ENCODE results near the gene AK5. TPM values are rescaled to one million over a fixed set of nuclear protein-coding genes. Genes with fewer than 3 reads are reported as not detected.
"Not testable (repeated sequence)": the region's sequence is repeated elsewhere in the genome, so short reads cannot be mapped to it uniquely, and the experiment has no call there.

AK5 gene
- total RNA-seq, 1 donor from 2014 or later: 1.8 TPM

DNA sequence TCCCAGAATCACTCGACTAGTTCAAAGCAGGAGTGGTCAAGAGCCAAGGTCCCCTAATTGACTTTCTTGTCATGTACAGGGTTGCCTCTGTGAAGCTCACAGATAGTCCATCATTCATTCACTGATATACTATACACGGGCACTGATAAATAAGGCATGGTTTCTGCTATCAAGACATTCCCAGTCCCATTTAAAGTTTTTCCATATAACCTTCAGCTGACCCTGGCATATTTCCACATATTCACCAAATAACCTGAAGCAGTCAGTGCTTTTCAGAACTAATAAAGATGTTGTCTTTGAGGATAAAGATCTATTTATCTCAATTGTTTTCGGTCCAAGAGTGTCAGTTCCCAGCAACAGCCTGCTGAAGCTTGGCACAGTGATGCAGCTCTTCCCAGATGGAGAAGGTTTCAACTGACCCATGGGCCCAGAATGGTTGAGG lies 227.3 kb downstream of the AK5 start:
- no peaks in the 10 kb centered on the region for H3K36me3 ChIP-seq (ENCODE audit: control insufficient read depth, insufficient read depth, low read length)
- TF ChIP-seq, protein P1, sequence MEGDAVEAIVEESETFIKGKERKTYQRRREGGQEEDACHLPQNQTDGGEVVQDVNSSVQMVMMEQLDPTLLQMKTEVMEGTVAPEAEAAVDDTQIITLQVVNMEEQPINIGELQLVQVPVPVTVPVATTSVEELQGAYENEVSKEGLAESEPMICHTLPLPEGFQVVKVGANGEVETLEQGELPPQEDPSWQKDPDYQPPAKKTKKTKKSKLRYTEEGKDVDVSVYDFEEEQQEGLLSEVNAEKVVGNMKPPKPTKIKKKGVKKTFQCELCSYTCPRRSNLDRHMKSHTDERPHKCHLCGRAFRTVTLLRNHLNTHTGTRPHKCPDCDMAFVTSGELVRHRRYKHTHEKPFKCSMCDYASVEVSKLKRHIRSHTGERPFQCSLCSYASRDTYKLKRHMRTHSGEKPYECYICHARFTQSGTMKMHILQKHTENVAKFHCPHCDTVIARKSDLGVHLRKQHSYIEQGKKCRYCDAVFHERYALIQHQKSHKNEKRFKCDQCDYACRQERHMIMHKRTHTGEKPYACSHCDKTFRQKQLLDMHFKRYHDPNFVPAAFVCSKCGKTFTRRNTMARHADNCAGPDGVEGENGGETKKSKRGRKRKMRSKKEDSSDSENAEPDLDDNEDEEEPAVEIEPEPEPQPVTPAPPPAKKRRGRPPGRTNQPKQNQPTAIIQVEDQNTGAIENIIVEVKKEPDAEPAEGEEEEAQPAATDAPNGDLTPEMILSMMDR (IDR thresholded peaks at IDR 0.05; ENCODE audit: insufficient read depth, low read length, poor library complexity, severe bottlenecking): no peak
- DNase-seq (ENCODE audit: low read depth): no peak
- H3K27me3 ChIP-seq (ENCODE audit: control insufficient read depth, insufficient read depth, low read length): no peaks in the 10 kb centered on the region
- no peak overlapping the region for H3K4me3 ChIP-seq (ENCODE audit: low read depth, low read length)

DNA sequence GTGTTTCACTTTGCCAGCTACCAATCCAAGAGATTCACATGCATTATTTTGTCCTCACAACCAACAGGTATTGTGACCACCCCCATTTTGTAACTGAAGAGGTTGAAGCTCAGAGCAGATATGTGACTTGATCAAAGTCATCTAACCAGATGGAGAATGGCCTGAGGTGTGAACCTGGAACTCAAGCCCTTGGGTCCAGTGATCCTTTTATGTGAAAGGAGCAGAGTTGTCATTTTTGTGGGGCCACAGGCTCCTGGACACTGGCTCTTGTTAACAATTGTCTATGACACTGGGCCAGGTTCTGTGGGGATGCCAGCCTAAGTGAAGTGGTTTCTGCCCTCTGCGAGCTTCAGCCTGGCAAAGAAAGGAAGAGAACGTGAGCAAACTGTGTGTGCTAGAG lies 228.1 kb downstream of the AK5 start:
- Histone ChIP-seq H3K36me3 (ENCODE audit: control insufficient read depth, insufficient read depth, low read length) (no peaks in the 10 kb centered on the region), H3K27me3 (ENCODE audit: control insufficient read depth, insufficient read depth, low read length) (no peaks in the 10 kb centered on the region), H3K4me3 (ENCODE audit: low read depth, low read length) (no peak overlapping the region)
- TF ChIP-seq, protein P1 (IDR thresholded peaks at IDR 0.05; ENCODE audit: insufficient read depth, low read length, poor library complexity, severe bottlenecking): no peak
- DNase-seq (ENCODE audit: low read depth): no peak

DNA sequence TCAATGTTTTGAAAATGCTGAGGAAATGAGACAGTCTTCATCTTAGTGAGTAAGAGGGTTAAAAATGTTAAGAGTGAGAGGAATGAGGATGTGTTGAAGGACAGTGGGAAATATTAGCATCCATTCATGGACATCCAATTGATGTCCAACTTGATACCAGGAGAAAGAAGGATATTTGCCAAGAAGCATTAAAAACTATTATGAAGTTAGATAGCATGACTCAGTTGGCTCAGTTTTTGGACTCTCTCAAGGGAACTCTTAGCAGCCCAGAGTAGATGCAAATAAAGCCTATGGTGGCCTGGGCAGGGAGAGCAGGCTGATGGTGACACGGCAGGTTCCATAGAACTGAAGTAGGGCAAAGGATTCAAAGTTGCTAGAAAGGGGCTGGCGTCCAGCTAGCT lies 229.6 kb downstream of the AK5 start:
- TF ChIP-seq, protein P1 (IDR thresholded peaks at IDR 0.05; ENCODE audit: insufficient read depth, low read length, poor library complexity, severe bottlenecking): no peak
- Histone ChIP-seq H3K27me3 (ENCODE audit: control insufficient read depth, insufficient read depth, low read length) (no peaks in the 10 kb centered on the region), H3K4me3 (ENCODE audit: low read depth, low read length) (no peak overlapping the region), H3K36me3 (ENCODE audit: control insufficient read depth, insufficient read depth, low read length) (no peaks in the 10 kb centered on the region)
- no peak for DNase-seq (ENCODE audit: low read depth)

DNA sequence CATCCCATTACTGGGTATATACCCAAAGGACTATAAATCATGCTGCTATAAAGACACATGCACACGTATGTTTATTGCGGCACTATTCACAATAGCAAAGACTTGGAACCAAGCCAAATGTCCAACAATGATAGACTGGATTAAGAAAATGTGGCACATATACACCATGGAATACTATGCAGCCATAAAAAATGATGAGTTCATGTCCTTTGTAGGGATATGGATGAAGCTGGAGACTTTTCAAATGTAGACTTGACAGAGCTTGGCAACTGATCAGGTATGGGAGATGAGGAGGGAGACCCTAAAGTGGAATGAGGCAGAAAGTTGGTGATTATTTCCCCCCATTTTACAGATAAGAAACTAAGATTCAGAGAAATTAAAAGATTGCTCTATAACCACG lies 230.8 kb downstream of the AK5 start:
- H3K4me3 ChIP-seq (ENCODE audit: low read depth, low read length); DNase-seq (ENCODE audit: low read depth); H3K36me3 ChIP-seq (ENCODE audit: control insufficient read depth, insufficient read depth, low read length); H3K27me3 ChIP-seq (ENCODE audit: control insufficient read depth, insufficient read depth, low read length): not testable (repeated sequence)

DNA sequence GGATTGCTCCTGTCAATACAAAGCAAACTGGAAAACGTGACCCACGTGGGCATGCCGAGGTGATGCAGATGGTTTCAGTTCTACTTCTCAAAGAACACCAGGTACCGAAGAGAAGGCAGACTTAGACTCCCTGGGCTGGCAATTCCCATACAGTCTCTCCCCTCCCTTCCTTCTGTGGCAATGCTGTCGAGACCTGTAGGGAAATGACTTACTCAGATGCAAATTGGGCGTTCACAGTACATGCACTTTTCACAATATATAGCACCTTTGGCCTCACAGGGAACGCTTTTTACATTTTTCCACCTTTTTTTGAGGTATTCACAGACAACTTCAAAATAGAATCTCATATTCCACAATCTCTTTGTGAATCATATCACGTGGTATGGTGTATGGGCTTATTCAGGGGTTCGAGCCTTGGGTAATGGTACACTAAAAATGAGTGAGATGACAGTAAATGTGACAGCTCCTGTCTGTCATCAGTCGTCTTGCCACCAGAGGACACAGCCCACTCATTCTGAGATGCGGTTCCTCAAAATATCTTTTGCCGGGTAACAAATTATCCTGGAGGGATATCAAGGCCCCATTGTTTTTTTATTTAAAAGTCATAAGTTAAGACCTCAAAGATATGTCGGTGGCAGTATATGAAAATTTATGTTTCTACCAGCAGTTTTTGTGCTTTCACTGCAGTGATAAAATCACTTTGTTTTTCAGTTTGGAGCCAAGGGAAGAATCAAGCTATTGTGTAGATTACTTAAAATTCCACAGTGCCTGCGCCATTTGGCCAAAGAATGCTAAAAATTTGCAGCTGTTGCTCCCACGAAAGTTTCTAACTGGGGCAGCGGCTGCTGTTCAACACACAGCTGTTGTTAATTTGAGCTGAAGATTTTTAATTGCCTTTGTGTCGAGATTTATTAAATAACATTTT lies 232.3 kb downstream of the AK5 start:
- DNase-seq (ENCODE audit: low read depth): no peak
- H3K27me3 ChIP-seq (ENCODE audit: control insufficient read depth, insufficient read depth, low read length): no peaks in the 10 kb centered on the region
- TF ChIP-seq, protein P1 (IDR thresholded peaks at IDR 0.05; ENCODE audit: insufficient read depth, low read length, poor library complexity, severe bottlenecking): no peak
- H3K36me3 ChIP-seq (ENCODE audit: control insufficient read depth, insufficient read depth, low read length): no peaks in the 10 kb centered on the region
- H3K4me3 ChIP-seq (ENCODE audit: low read depth, low read length): no peak overlapping the region

DNA sequence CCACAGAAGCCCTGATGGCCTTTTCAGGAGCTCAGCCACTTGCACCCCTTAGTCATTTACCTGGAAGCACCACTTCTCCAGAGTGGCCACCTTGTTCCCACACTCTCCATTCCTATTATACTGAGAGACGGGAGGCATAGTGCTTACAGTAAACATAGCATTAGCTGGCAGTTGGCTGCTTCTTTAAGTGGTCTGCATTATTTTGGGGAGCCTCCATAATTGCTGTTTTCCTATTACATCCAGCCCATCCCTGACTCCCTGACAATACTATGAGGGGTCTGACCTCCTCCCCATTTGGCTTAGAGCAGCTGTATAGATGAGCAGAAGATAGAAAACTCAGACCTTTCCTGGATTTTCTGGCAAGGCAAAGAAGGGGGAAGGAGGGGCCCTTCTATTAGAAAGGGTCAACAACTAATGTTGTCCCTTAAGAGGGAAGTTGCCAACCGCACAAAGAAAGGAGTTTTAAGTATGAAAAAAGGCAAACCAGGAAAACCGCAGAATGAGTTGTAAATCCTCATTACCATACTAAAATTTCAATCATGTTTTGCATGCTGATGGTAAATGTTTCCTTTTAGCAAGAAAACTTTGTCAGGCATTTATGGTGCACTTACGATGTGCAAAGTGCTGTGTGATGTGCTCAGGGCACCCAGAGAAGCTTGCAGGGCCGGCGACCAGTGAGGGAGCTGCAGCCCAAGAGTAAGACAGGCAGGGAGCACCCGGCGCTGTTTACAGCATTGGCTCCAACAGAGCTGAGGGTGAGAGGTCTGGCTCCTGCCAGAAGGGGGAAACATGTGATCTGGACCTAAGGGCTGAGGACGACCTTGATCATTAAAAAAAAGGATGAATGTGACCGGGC lies 233.3 kb downstream of the AK5 start:
- DNase-seq (ENCODE audit: low read depth): no peak
- Histone ChIP-seq H3K27me3 (ENCODE audit: control insufficient read depth, insufficient read depth, low read length) (no peaks in the 10 kb centered on the region), H3K4me3 (ENCODE audit: low read depth, low read length) (no peak overlapping the region), H3K36me3 (ENCODE audit: control insufficient read depth, insufficient read depth, low read length) (no peaks in the 10 kb centered on the region)
- TF ChIP-seq, protein P1 (IDR thresholded peaks at IDR 0.05; ENCODE audit: insufficient read depth, low read length, poor library complexity, severe bottlenecking): peak; percentile 14

All from kidney epithelial cell (primary cell).